Suprapubic skin (tissue), 4 donors: ENCODE data around the gene FILIP1L. TPM values are rescaled to one million over a fixed set of nuclear protein-coding genes. Genes with fewer than 3 reads are reported as not detected.

Experiments
- DNase-seq, 2 donors: peaks; one replicate each; pipeline ENCODE4 v3.0.0-alpha.2; 2019; ENCODE audit warnings: low spot score in 2 of 2
- H3K27ac ChIP-seq: fragments of 200-600 bp; sonication (generic); one replicate; pipeline ENCODE4 v1.5.1; 2019
- H3K27me3 ChIP-seq: fragments of 200-600 bp; sonication (generic); one replicate; pipeline ENCODE4 v1.5.1; 2019
- H3K36me3 ChIP-seq: fragments of 200-600 bp; sonication (generic); one replicate; pipeline ENCODE4 v1.5.1; 2019
- H3K4me1 ChIP-seq: fragments of 200-600 bp; sonication (generic); one replicate; pipeline ENCODE4 v1.5.1; 2019
- H3K4me3 ChIP-seq: fragments of 200-600 bp; sonication (generic); one replicate; pipeline ENCODE4 v1.5.1; 2019; ENCODE audit warnings: mild to moderate bottlenecking
- H3K9me3 ChIP-seq: fragments of 200-600 bp; sonication (generic); one replicate; pipeline ENCODE4 v1.5.1; 2019
- CTCF ChIP-seq, 2 donors: fragments of 200-600 bp in 1 of 2; fragments of 450-650 bp in 1 of 2; sonication (generic) in 1 of 2; IDR thresholded peaks; one replicate each; pipeline ENCODE4 v1.5.1; 2016 to 2019; ENCODE audit warnings: antibody characterized with exemption in 2 of 2, mild to moderate bottlenecking in 1 of 2, moderate library complexity in 1 of 2
- EP300 ChIP-seq: sonication (generic); formaldehyde crosslinking; IDR thresholded peaks from one replicate; pipeline ENCODE4 v1.6.1; 2017; ENCODE audit warnings: antibody characterized with exemption
- POLR2A ChIP-seq, 2 donors: fragments of 450-650 bp; IDR thresholded peaks; one replicate each; pipeline ENCODE4 v1.6.1; 2017; ENCODE audit warnings: antibody characterized with exemption in 2 of 2, mild to moderate bottlenecking in 2 of 2, moderate library complexity in 2 of 2
- POLR2AphosphoS5 ChIP-seq, 3 donors: sonication (generic); formaldehyde crosslinking; IDR thresholded peaks; one replicate each; pipeline ENCODE4 v1.6.1; 2017; ENCODE audit warnings: antibody characterized with exemption in 3 of 3
- WGBS: methylation state at CpG from one replicate; pipeline ENCODE4 v1.1.5; 2018; 5-methylcytosine and 5-hydroxymethylcytosine counted together
- total RNA-seq, 4 donors: library from RNA; depleted of rRNA; stranded (reverse); fragments of >200 nt; gene quantifications; one replicate each; pipeline ENCODE4 v1.1.0, GENCODE V29; 2016

FILIP1L gene
- total RNA-seq, 4 donors from 2014 or later, result 14.0 to 19.9 (median 15.9) TPM

GRCh38 chr3:100073049-100073713 is 41.1 kb downstream of the FILIP1L start:
- H3K4me3 ChIP-seq, result no peak overlapping the region
- TF ChIP-seq CTCF (IDR thresholded peaks at IDR 0.05) (no peak), EP300 (no peak), POLR2A (IDR thresholded peaks at IDR 0.05) (no peak), POLR2AphosphoS5 (IDR thresholded peaks at IDR 0.05) (no peak)
- H3K4me1 ChIP-seq, result peaks cover 4% of the 10 kb centered on the region
- no peaks in the 10 kb centered on the region for H3K27me3 ChIP-seq
- no peaks in the 10 kb centered on the region for H3K9me3 ChIP-seq
- no peak for DNase-seq
- 80% methylated on average over 1 of the region's 1 CpG for WGBS
- peak overlapping the region; percentile 5 for H3K27ac ChIP-seq
- H3K36me3 ChIP-seq, result no peaks in the 10 kb centered on the region

- no peak overlapping the region for H3K27ac ChIP-seq
Measured at GRCh38 chr3:100072326-100073048, 41.8 kb downstream of the FILIP1L start.

GRCh38 chr3:100069472-100069871 is 44.8 kb downstream of the FILIP1L start:
- WGBS, result 71% methylated on average over 3 of the region's 3 CpGs
- Histone ChIP-seq H3K9me3 (no peaks in the 10 kb centered on the region), H3K27me3 (no peaks in the 10 kb centered on the region), H3K4me3 (no peak overlapping the region), H3K27ac (no peak overlapping the region), H3K36me3 (no peaks in the 10 kb centered on the region), H3K4me1 (peaks cover 4% of the 10 kb centered on the region)
- DNase-seq, result no peak
- no peak for TF ChIP-seq CTCF (IDR thresholded peaks at IDR 0.05)

More at GRCh38 chr3:100072326-100073048, 41.8 kb downstream of the FILIP1L start:
- peaks cover 4% of the 10 kb centered on the region for H3K4me1 ChIP-seq
- DNase-seq, result no peak
- no peak overlapping the region for H3K4me3 ChIP-seq
- WGBS, result 83% methylated on average over 3 of the region's 3 CpGs
- H3K27me3 ChIP-seq, result no peaks in the 10 kb centered on the region
- TF ChIP-seq POLR2A (IDR thresholded peaks at IDR 0.05), result no peak
- no peak for TF ChIP-seq CTCF (IDR thresholded peaks at IDR 0.05)
- H3K36me3 ChIP-seq, result no peaks in the 10 kb centered on the region
- no peaks in the 10 kb centered on the region for H3K9me3 ChIP-seq

- DNase-seq, result peak; percentile 82 to 85
- no peaks in the 10 kb centered on the region for H3K9me3 ChIP-seq
- WGBS, result 19% methylated on average over 5 of the region's 5 CpGs
- no peak overlapping the region for H3K4me3 ChIP-seq
- H3K4me1 ChIP-seq, result peaks cover 4% of the 10 kb centered on the region
- H3K27ac ChIP-seq, result no peak overlapping the region
- TF ChIP-seq POLR2A (IDR thresholded peaks at IDR 0.05), result no peak
- TF ChIP-seq CTCF (IDR thresholded peaks at IDR 0.05), result peak; percentile 68 to 76
- H3K27me3 ChIP-seq, result no peaks in the 10 kb centered on the region
- H3K36me3 ChIP-seq, result no peaks in the 10 kb centered on the region
Measured at GRCh38 chr3:100068826-100069225, 45.5 kb downstream of the FILIP1L start.

GRCh38 chr3:100067589-100067988 is 46.7 kb downstream of the FILIP1L start:
- no peaks in the 10 kb centered on the region for H3K36me3 ChIP-seq
- H3K4me1 ChIP-seq, result peaks cover 4% of the 10 kb centered on the region
- no peaks in the 10 kb centered on the region for H3K9me3 ChIP-seq
- H3K27me3 ChIP-seq, result no peaks in the 10 kb centered on the region
- DNase-seq, result no peak
- H3K4me3 ChIP-seq, result no peak overlapping the region
- TF ChIP-seq CTCF (IDR thresholded peaks at IDR 0.05) (no peak), POLR2A (IDR thresholded peaks at IDR 0.05) (no peak), POLR2AphosphoS5 (IDR thresholded peaks at IDR 0.05) (no peak)
- H3K27ac ChIP-seq, result no peak overlapping the region
